ENCODE results near the gene ESYT3. TPM values are rescaled to one million over a fixed set of nuclear protein-coding genes. Genes with fewer than 3 reads are reported as not detected.

The ESYT3 gene
- total RNA-seq, 1 experiment from 2014 or later = 2.6 TPM

DNA sequence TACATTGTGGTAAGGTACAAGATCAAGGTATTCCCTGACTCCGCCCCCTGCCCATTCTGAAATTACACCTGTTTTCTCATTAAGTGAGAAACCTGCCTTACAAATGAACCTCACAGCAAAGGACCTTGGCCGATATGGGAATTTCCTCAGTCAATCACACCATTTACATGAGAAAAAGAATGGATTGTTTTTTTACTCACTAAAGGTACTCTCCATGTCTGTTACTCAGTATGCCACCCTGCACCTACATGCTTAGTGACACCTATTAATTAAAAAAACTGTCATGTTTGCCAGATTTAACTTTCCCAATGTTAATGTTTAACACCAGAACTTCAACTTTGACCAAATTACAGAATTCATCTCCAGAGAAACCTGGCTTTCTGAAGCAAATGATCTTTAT lies 62.0 kb downstream of the ESYT3 start:
- Histone ChIP-seq H3K4me3 (ENCODE audit: low read depth in 2 of 2, low read length in 2 of 2) (no peak overlapping the region), H3K4me1 (ENCODE audit: control insufficient read depth, insufficient read depth, low read length) (no peaks in the 10 kb centered on the region), H3K36me3 (ENCODE audit: control insufficient read depth, insufficient read depth, low read length) (peaks cover 5% of the 10 kb centered on the region; the same call in 1 of the 2 replicates), H3K27ac (ENCODE audit: low read length) (no peak overlapping the region), H3K27me3 (ENCODE audit: control insufficient read depth, insufficient read depth, low read length) (no peaks in the 10 kb centered on the region), H3K9me3 (ENCODE audit: control insufficient read depth, insufficient read depth, low read depth, low read length) (no peaks in the 10 kb centered on the region)
- intact Hi-C loops (cut with micrococcal nuclease; ENCODE audit: unreplicated experiment) (no loop called here), in situ Hi-C loops (cut with HindIII; ENCODE audit: low pct_unique_long_range_greater_than_20kb, low sequenced_read_pairs) (no loop called here)
- no peak for DNase-seq (ENCODE audit: low read depth, low spot score)
- ChIA-PET CTCF (no interaction called here), POLR2A (no interaction called here)
- no TSS peak for BruUV-seq (replicated peaks)
- TF ChIP-seq, protein P1, sequence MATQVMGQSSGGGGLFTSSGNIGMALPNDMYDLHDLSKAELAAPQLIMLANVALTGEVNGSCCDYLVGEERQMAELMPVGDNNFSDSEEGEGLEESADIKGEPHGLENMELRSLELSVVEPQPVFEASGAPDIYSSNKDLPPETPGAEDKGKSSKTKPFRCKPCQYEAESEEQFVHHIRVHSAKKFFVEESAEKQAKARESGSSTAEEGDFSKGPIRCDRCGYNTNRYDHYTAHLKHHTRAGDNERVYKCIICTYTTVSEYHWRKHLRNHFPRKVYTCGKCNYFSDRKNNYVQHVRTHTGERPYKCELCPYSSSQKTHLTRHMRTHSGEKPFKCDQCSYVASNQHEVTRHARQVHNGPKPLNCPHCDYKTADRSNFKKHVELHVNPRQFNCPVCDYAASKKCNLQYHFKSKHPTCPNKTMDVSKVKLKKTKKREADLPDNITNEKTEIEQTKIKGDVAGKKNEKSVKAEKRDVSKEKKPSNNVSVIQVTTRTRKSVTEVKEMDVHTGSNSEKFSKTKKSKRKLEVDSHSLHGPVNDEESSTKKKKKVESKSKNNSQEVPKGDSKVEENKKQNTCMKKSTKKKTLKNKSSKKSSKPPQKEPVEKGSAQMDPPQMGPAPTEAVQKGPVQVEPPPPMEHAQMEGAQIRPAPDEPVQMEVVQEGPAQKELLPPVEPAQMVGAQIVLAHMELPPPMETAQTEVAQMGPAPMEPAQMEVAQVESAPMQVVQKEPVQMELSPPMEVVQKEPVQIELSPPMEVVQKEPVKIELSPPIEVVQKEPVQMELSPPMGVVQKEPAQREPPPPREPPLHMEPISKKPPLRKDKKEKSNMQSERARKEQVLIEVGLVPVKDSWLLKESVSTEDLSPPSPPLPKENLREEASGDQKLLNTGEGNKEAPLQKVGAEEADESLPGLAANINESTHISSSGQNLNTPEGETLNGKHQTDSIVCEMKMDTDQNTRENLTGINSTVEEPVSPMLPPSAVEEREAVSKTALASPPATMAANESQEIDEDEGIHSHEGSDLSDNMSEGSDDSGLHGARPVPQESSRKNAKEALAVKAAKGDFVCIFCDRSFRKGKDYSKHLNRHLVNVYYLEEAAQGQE (IDR thresholded peaks at IDR 0.05; ENCODE audit: insufficient read depth in 1 of 2, low read depth in 2 of 2, low read length in 1 of 2) = no peak
- TF ChIP-seq CTCF (IDR thresholded peaks at IDR 0.05) (no peak), SIN3A (IDR thresholded peaks at IDR 0.05; ENCODE audit: borderline replicate concordance, insufficient read depth, low read depth, low read length) (no peak), TCF7L2 (IDR thresholded peaks at IDR 0.05; ENCODE audit: low read depth, low read length) (no peak), POLR2AphosphoS5 (IDR thresholded peaks at IDR 0.05; ENCODE audit: low read depth, low read length) (no peak)
- ATAC-seq = no peak

DNA sequence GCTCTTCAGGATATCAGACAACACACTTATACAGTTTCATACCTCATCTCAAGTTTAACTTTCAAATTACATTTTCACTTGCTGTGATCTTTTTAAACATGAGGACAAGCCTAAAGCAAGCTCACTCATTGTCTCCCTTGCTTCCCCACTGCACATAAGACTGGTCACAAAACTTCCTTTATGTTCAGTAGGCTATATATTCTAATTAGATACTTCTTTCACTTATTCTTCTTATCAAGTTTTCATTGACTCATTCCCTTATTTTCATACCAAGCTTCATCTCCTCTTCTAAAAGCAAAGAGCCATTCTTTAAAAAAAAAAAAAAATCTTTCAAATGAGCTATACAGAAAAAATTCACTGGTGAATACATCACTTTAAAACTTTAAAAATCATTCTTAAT lies 62.6 kb downstream of the ESYT3 start:
- H3K36me3 ChIP-seq (ENCODE audit: control insufficient read depth, insufficient read depth, low read length) = peaks cover 5% of the 10 kb centered on the region; the same call in 1 of the 2 replicates
- CTCF ChIA-PET = no interaction called here
- no peak overlapping the region for H3K4me3 ChIP-seq (ENCODE audit: low read depth in 2 of 2, low read length in 2 of 2)
- TF ChIP-seq, protein P1 (IDR thresholded peaks at IDR 0.05; ENCODE audit: insufficient read depth in 1 of 2, low read depth in 2 of 2, low read length in 1 of 2) = no peak
- no peak for TF ChIP-seq SIN3A (IDR thresholded peaks at IDR 0.05; ENCODE audit: borderline replicate concordance, insufficient read depth, low read depth, low read length)
- no peak for TF ChIP-seq CTCF (IDR thresholded peaks at IDR 0.05)
- no peak for TF ChIP-seq TCF7L2 (IDR thresholded peaks at IDR 0.05; ENCODE audit: low read depth, low read length)
- no peak for TF ChIP-seq POLR2AphosphoS5 (IDR thresholded peaks at IDR 0.05; ENCODE audit: low read depth, low read length)
- in situ Hi-C loops (cut with HindIII; ENCODE audit: low pct_unique_long_range_greater_than_20kb, low sequenced_read_pairs) = no loop called here
- no TSS peak for BruUV-seq (replicated peaks)
- H3K27me3 ChIP-seq (ENCODE audit: control insufficient read depth, insufficient read depth, low read length) = no peaks in the 10 kb centered on the region
- H3K9me3 ChIP-seq (ENCODE audit: control insufficient read depth, insufficient read depth, low read depth, low read length) = no peaks in the 10 kb centered on the region
- intact Hi-C loops (cut with micrococcal nuclease; ENCODE audit: unreplicated experiment) = no loop called here
- H3K4me1 ChIP-seq (ENCODE audit: control insufficient read depth, insufficient read depth, low read length) = no peaks in the 10 kb centered on the region
- H3K27ac ChIP-seq (ENCODE audit: low read length) = no peak overlapping the region
- POLR2A ChIA-PET = no interaction called here
- DNase-seq (ENCODE audit: low read depth, low spot score) (no peak), ATAC-seq (no peak)

All from Panc1 (cell line).